GM12875 (cell line): ENCODE data around the gene DACH1.

ENCODE experiments used
- H3K4me3 ChIP-seq: one replicate; pipeline ENCODE4 v1.5.1; 2011; ENCODE audit warnings: low read depth, low read length, control low read depth
- CTCF ChIP-seq: IDR thresholded peaks from 2 replicates; pipeline ENCODE4 v1.5.1; 2011; ENCODE audit warnings: low read depth, mild to moderate bottlenecking, control low read depth, inconsistent platforms, low read length, moderate library complexity, borderline replicate concordance; ENCODE audit not compliant: insufficient read depth

The DACH1 gene

DNA sequence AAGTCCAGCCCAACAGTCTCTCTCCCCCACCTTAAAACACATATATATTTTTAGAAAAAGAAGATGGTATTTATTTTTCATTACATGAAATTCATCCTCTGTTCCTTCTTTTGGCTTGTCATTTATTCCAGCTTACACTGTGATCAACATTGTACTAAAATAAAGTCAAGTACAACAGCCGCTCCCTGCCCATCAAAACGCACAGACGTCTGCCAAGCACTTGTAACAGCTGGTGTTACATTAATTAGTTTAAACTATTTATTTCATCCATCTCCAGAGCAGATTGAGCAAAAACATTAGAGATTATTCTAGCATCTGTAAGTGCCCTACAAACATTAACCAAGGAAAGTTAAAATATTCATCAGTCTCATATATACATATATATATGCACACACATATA is 350.5 kb downstream of the DACH1 start:
- H3K4me3 ChIP-seq = no peak overlapping the region

DNA sequence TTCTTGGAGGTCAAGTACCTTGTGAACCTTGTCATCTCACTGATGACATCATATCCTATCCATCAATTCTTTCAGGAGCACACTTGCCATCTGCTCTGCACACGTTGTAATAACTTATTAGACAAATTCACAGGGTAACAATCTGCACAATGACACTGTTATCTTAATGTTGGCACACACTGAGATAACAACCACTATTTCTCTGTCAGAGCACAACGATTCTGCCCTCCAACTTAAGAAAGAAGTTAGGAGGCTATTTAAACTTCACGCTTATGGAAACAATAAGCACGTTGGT is 351.3 kb downstream of the DACH1 start:
- no peak overlapping the region for H3K4me3 ChIP-seq
- no peak for TF ChIP-seq CTCF

More for the DNA sequence above, 350.5 kb downstream of the DACH1 start:
- TF ChIP-seq CTCF = no peak

- no peak overlapping the region for H3K4me3 ChIP-seq
- no peak for TF ChIP-seq CTCF
These were observed 351.9 kb downstream of the DACH1 start for GRCh38 chr13:71514900-71515743.

- H3K4me3 ChIP-seq = no peak overlapping the region
- TF ChIP-seq CTCF = no peak
These were observed 353.5 kb downstream of the DACH1 start for GRCh38 chr13:71513411-71514033.

- TF ChIP-seq CTCF = no peak
These were observed 363.2 kb downstream of the DACH1 start for GRCh38 chr13:71503781-71504180.

DNA sequence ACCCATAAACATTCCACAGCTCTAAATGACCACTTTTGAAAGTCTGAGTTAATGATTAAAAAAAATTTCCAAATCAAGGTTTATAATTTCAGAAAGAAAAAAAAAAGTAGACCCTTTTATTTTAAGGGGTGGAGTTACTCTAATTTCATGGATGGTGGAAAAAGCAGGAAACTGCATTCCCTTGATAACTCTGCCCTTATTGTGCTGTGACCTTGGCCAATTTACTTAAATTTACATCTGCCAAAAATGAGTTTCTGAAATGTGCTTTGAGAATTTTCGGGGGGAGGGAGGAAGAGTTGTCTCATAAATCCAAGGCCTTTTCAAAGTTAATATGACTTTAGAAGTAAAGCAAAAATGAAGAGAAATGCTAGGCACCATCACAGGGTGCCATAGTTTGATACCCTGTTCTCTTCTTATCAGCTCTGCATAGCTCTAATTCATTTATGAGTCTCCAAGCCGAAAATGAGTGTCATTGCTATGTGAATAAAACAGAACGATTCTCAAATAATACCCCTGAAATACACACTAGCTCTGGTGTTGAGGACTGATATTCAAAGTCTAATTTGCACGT is 367.0 kb downstream of the DACH1 start:
- no peak for TF ChIP-seq CTCF
- no peak overlapping the region for H3K4me3 ChIP-seq

More at GRCh38 chr13:71503781-71504180, 363.2 kb downstream of the DACH1 start:
- no peak overlapping the region for H3K4me3 ChIP-seq

DNA sequence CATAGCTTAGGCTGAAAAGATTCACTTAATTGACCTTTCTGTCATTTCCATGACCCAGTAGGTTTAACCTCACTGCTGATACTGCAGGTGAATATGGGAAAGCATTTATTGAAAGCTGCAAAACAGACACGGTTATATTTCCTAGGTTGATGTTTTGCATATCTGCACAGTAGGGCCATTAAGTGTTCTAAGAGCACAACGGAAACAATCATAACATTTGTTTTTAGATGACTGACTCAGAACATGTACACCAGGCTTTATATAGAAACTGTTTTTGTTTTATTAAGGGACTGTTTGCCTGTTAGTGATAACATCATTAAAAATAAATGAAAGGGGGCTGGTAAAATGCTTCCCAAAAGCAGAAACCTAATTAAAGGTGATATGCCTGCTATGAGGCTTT is 367.8 kb downstream of the DACH1 start:
- no peak overlapping the region for H3K4me3 ChIP-seq
- TF ChIP-seq CTCF = no peak
